IPS DF 6.9 (cell line): ENCODE results near the gene PRR14.

Experiments used
- DNase-seq: peaks from one replicate; pipeline ENCODE4 v3.0.0-alpha.2; 2013; ENCODE audit warnings: low read depth, low spot score
- H3K27ac ChIP-seq: one replicate; pipeline ENCODE4 v1.5.1; 2013; ENCODE audit warnings: low read length, control low read depth
- H3K27me3 ChIP-seq: 2 replicates; pipeline ENCODE4 v1.6.1; 2013; ENCODE audit warnings: mild to moderate bottlenecking, low read length; ENCODE audit not compliant: control insufficient read depth, insufficient read depth
- H3K36me3 ChIP-seq: 2 replicates; pipeline ENCODE4 v1.6.1; 2013; ENCODE audit warnings: low read length; ENCODE audit not compliant: control insufficient read depth, insufficient read depth
- H3K4me1 ChIP-seq: 2 replicates; pipeline ENCODE4 v1.6.1; 2013; ENCODE audit warnings: low read length; ENCODE audit not compliant: control insufficient read depth, insufficient read depth
- H3K4me3 ChIP-seq: 2 replicates; pipeline ENCODE4 v1.5.1; 2013; ENCODE audit warnings: mild to moderate bottlenecking, low read length
- H3K9me3 ChIP-seq: 2 replicates; pipeline ENCODE4 v1.6.1; 2013; ENCODE audit warnings: low read length, inconsistent platforms; ENCODE audit not compliant: control insufficient read depth, insufficient read depth
- WGBS: extraction: QIAGEN DNeasy Blood & Tissue Kit; methylation state at CpG from one replicate; pipeline ENCODE4 v1.1.7; 2013; ENCODE audit warnings: mixed read lengths, missing lambda C conversion rate; ENCODE audit not compliant: insufficient read length, insufficient coverage; 5-methylcytosine and 5-hydroxymethylcytosine counted together

PRR14 gene

GRCh38 chr16:30703971-30704370 is 53.2 kb downstream of the PRR14 start:
- Histone ChIP-seq H3K36me3 (peaks cover 36% of the 10 kb centered on the region), H3K4me3 (no peak overlapping the region), H3K9me3 (no peaks in the 10 kb centered on the region), H3K27ac (no peak overlapping the region), H3K4me1 (peaks cover 1% of the 10 kb centered on the region), H3K27me3 (no peaks in the 10 kb centered on the region)
- no peak for DNase-seq
- no CpG with 5 or more reads among the region's 10 CpGs for WGBS
